OCI-LY3 (cell line): ENCODE measurements around the gene CATSPERE.

ENCODE experiments used
- H2AFZ ChIP-seq: fragments of 200-600, 300-600 bp; shearing (Covaris generic); 2 replicates; pipeline ENCODE4 v1.6.0; 2014; ENCODE audit warnings: antibody characterized with exemption, low read depth, low read length
- H3K27ac ChIP-seq: fragments of 200-600, 300-600 bp; sonication (generic); 2 replicates; pipeline ENCODE4 v1.5.1; 2014; ENCODE audit warnings: mild to moderate bottlenecking, low read length, moderate library complexity, mixed read lengths
- H3K27me3 ChIP-seq: fragments of 200-600, 300-600 bp; sonication (generic); 2 replicates; pipeline ENCODE4 v1.6.1; 2014; ENCODE audit warnings: low read depth, low read length, mixed read lengths
- H3K36me3 ChIP-seq: fragments of 200-600, 300-600 bp; sonication (generic); replicated peaks from 2 replicates; pipeline ENCODE3; 2014; ENCODE audit warnings: low read depth, low read length, mixed read lengths
- H3K4me1 ChIP-seq: fragments of 300-600, 200-600 bp; sonication (generic); 2 replicates; pipeline ENCODE4 v1.6.1; 2014; ENCODE audit warnings: low read length, mixed read lengths
- H3K4me2 ChIP-seq: fragments of 200-600, 300-600 bp; sonication (generic); 2 replicates; pipeline ENCODE4 v1.6.1; 2014; ENCODE audit warnings: low read length, mixed read lengths
- H3K4me3 ChIP-seq: fragments of 300-600, 200-600 bp; sonication (generic); 2 replicates; pipeline ENCODE4 v1.5.1; 2014; ENCODE audit warnings: antibody characterized with exemption, mild to moderate bottlenecking, low read length, moderate library complexity
- H3K79me2 ChIP-seq: fragments of 300-600, 200-600 bp; shearing (Covaris generic); 2 replicates; pipeline ENCODE4 v1.6.1; 2014; ENCODE audit warnings: mild to moderate bottlenecking, low read length, mixed read lengths
- H3K9ac ChIP-seq: fragments of 300-600, 200-600 bp; shearing (Covaris generic); 2 replicates; pipeline ENCODE4 v1.6.0; 2014; ENCODE audit warnings: mild to moderate bottlenecking, low read length, moderate library complexity
- H3K9me3 ChIP-seq: fragments of 200-600, 300-600 bp; shearing (Covaris generic); 2 replicates; pipeline ENCODE4 v1.6.1; 2014; ENCODE audit warnings: low read length, mixed read lengths; ENCODE audit not compliant: insufficient read depth
- H4K20me1 ChIP-seq: fragments of 200-600, 300-600 bp; sonication (generic); 2 replicates; pipeline ENCODE4 v1.6.1; 2016; ENCODE audit warnings: low read length, mixed read lengths; ENCODE audit not compliant: insufficient read depth
- CTCF ChIP-seq: fragments of 200-600, 300-600 bp; sonication (generic); IDR thresholded peaks from 2 replicates; pipeline ENCODE4 v1.5.1; 2014; ENCODE audit warnings: antibody characterized with exemption, low read length, low read depth
- EZH2phosphoT487 ChIP-seq: fragments of 200-600 bp; shearing (Covaris generic); IDR thresholded peaks from 2 replicates; pipeline ENCODE4 v1.6.1; 2018; ENCODE audit warnings: antibody characterized with exemption, mixed run types, low read depth

The CATSPERE gene

GRCh38 chr1:244599937-244600350, 138.9 kb downstream of the CATSPERE start:
- no peak overlapping the region for H3K9ac ChIP-seq
- no peak overlapping the region for H2AFZ ChIP-seq
- no peaks in the 10 kb centered on the region for H3K79me2 ChIP-seq
- H3K27me3 ChIP-seq, result peaks cover 20% of the 10 kb centered on the region
- no peak for TF ChIP-seq EZH2phosphoT487
- no peaks in the 10 kb centered on the region for H4K20me1 ChIP-seq
- no peaks in the 10 kb centered on the region for H3K36me3 ChIP-seq
- peak overlapping the region; percentile 71 for H3K4me2 ChIP-seq
- peak overlapping the region; percentile 49 for H3K4me3 ChIP-seq
- no peak overlapping the region for H3K27ac ChIP-seq
- peaks cover 33% of the 10 kb centered on the region for H3K4me1 ChIP-seq
- no peaks in the 10 kb centered on the region for H3K9me3 ChIP-seq

DNA sequence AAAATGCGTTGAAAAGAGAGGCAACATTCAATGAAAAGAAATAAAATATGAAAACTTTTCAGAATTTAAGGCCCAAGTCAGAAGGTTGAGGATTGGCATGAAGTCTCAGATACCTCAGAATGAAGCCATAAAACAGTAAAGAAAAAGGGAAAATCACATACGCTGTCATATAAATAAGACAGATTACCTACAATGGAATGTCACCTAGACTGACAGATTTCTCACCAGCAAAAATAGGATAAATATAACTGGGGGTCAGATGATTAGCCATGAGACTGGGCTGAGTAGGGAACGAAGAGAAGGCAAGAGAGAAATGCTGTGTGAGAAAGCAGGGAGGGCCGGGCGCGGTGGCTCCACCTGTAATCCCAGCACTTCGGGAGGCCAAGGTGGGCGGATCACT, 140.3 kb downstream of the CATSPERE start:
- no peak overlapping the region for H3K27ac ChIP-seq
- H3K4me1 ChIP-seq, result peaks cover 33% of the 10 kb centered on the region
- H3K4me2 ChIP-seq, result no peak overlapping the region
- H3K9ac ChIP-seq, result no peak overlapping the region
- H3K79me2 ChIP-seq, result no peaks in the 10 kb centered on the region
- H2AFZ ChIP-seq, result no peak overlapping the region
- H3K36me3 ChIP-seq, result no peaks in the 10 kb centered on the region
- H4K20me1 ChIP-seq, result no peaks in the 10 kb centered on the region
- no peaks in the 10 kb centered on the region for H3K9me3 ChIP-seq
- no peak overlapping the region for H3K4me3 ChIP-seq
- H3K27me3 ChIP-seq, result peaks cover 26% of the 10 kb centered on the region
- TF ChIP-seq CTCF (no peak), EZH2phosphoT487 (no peak)

GRCh38 chr1:244603498-244603897, 142.4 kb downstream of the CATSPERE start:
- TF ChIP-seq CTCF (peak; percentile 80), EZH2phosphoT487 (no peak)
- no peaks in the 10 kb centered on the region for H3K36me3 ChIP-seq
- H3K4me3 ChIP-seq, result no peak overlapping the region
- H3K9me3 ChIP-seq, result no peaks in the 10 kb centered on the region
- peaks cover 33% of the 10 kb centered on the region for H3K4me1 ChIP-seq
- H3K27me3 ChIP-seq, result peaks cover 31% of the 10 kb centered on the region
- H2AFZ ChIP-seq, result no peak overlapping the region
- no peak overlapping the region for H3K27ac ChIP-seq
- no peaks in the 10 kb centered on the region for H3K79me2 ChIP-seq
- no peaks in the 10 kb centered on the region for H4K20me1 ChIP-seq
- H3K9ac ChIP-seq, result no peak overlapping the region
- H3K4me2 ChIP-seq, result no peak overlapping the region

GRCh38 chr1:244605835-244606370, 144.8 kb downstream of the CATSPERE start:
- TF ChIP-seq CTCF (no peak), EZH2phosphoT487 (no peak)
- no peak overlapping the region for H3K27ac ChIP-seq
- no peak overlapping the region for H3K4me2 ChIP-seq
- H3K9me3 ChIP-seq, result no peaks in the 10 kb centered on the region
- H3K27me3 ChIP-seq, result peaks cover 31% of the 10 kb centered on the region
- H3K4me1 ChIP-seq, result peaks cover 16% of the 10 kb centered on the region
- H3K9ac ChIP-seq, result no peak overlapping the region
- no peaks in the 10 kb centered on the region for H3K36me3 ChIP-seq
- H3K4me3 ChIP-seq, result no peak overlapping the region
- no peaks in the 10 kb centered on the region for H3K79me2 ChIP-seq
- H2AFZ ChIP-seq, result no peak overlapping the region
- no peaks in the 10 kb centered on the region for H4K20me1 ChIP-seq
